Fibroblast of the aortic adventitia (primary cell): ENCODE results near the gene CNNM4. TPM values are rescaled to one million over a fixed set of nuclear protein-coding genes. Genes with fewer than 3 reads are reported as not detected.
A peak's percentile ranks its signal among the peaks of the same experiment; 100 is the strongest.

Experiments used
- DNase-seq: peaks from one replicate; pipeline ENCODE4 v3.0.0-alpha.2; 2010; ENCODE audit warnings: low read depth
- H3K4me3 ChIP-seq: 2 replicates; pipeline ENCODE4 v1.5.1; 2011; ENCODE audit warnings: low read depth, mild to moderate bottlenecking, control low read depth, low read length, moderate library complexity
- CTCF ChIP-seq: IDR thresholded peaks from 2 replicates; pipeline ENCODE4 v1.5.1; 2011; ENCODE audit warnings: mild to moderate bottlenecking, low read length, control low read depth, inconsistent platforms; ENCODE audit not compliant: insufficient read depth
- total RNA-seq: library from RNA; depleted of rRNA; stranded (reverse); fragments of >200 nt; gene quantifications from 2 replicates; pipeline ENCODE4 v1.2.3, GENCODE V29; 2012; ENCODE audit warnings: low replicate concordance

Gene CNNM4
- total RNA-seq, 1 donor: 3.8 TPM

GRCh38 chr2:96739076-96739632 lies 21.5 kb upstream of the CNNM4 start:
- peak; percentile 13 for DNase-seq
- no peak for TF ChIP-seq CTCF
- H3K4me3 ChIP-seq: peak overlapping the region; percentile 85

GRCh38 chr2:96739633-96740428 lies 20.9 kb upstream of the CNNM4 start, which contains the start of gene LMAN2L:
Gene LMAN2L (minus strand): TSS chr2:96740064. CDS start chr2:96740040, 24 bp downstream.
- no peak for TF ChIP-seq CTCF
- DNase-seq: peak; percentile 96
- peak within 1 kb of the TSS; percentile 85 for H3K4me3 ChIP-seq

- no peak overlapping the region for H3K4me3 ChIP-seq
- no peak for DNase-seq
- TF ChIP-seq CTCF: no peak
Measured at GRCh38 chr2:96747061-96747617, 13.6 kb upstream of the CNNM4 start.

- TF ChIP-seq CTCF: no peak
- H3K4me3 ChIP-seq: no peak overlapping the region
- DNase-seq: no peak
Measured at GRCh38 chr2:96751800-96752199, 8.9 kb upstream of the CNNM4 start.

GRCh38 chr2:96753661-96754282 lies 6.9 kb upstream of the CNNM4 start:
- DNase-seq: no peak
- no peak overlapping the region for H3K4me3 ChIP-seq
- no peak for TF ChIP-seq CTCF

- no peak for TF ChIP-seq CTCF
- H3K4me3 ChIP-seq: no peak overlapping the region
- no peak for DNase-seq
Measured at GRCh38 chr2:96754317-96754716, 6.4 kb upstream of the CNNM4 start.
